Esophagus squamous epithelium (tissue), 4 donors: ENCODE data around the gene PML.

Experiments
- POLR2A ChIP-seq, 4 donors: fragments of 450-650 bp; IDR thresholded peaks; one replicate each; pipeline ENCODE4 v1.6.1; 2017; ENCODE audit warnings: antibody characterized with exemption in 4 of 4, mild to moderate bottlenecking in 4 of 4, moderate library complexity in 3 of 4
- TF ChIP-seq, protein P1 (sequence below), 6 experiments: fragments of 450-650 bp in 4 of 6; fragments of 200-600 bp in 2 of 6; sonication (generic) in 2 of 6; IDR thresholded peaks; one replicate each; pipeline ENCODE4 v1.5.1; 2016 to 2019; ENCODE audit warnings: antibody characterized with exemption in 6 of 6, mild to moderate bottlenecking in 4 of 6, moderate library complexity in 4 of 6

DNA sequence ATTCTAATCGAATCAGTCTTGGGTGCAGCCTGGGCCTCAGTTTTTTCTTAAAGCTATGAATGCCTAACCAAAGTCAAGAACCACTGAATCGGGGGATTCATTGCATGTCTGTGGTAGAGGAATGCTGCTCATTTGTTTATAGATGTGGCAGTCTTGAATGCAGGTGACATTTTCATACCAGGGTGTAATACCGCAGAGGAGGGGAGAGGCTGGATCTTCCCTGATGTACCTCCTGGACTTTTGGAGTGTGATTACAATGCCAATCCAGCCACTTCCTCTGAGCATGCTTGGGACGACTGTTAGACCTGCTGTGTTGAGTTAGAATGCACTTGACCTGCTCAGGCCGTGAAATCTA is 45.1 kb downstream of the PML start:
- TF ChIP-seq, protein P1, sequence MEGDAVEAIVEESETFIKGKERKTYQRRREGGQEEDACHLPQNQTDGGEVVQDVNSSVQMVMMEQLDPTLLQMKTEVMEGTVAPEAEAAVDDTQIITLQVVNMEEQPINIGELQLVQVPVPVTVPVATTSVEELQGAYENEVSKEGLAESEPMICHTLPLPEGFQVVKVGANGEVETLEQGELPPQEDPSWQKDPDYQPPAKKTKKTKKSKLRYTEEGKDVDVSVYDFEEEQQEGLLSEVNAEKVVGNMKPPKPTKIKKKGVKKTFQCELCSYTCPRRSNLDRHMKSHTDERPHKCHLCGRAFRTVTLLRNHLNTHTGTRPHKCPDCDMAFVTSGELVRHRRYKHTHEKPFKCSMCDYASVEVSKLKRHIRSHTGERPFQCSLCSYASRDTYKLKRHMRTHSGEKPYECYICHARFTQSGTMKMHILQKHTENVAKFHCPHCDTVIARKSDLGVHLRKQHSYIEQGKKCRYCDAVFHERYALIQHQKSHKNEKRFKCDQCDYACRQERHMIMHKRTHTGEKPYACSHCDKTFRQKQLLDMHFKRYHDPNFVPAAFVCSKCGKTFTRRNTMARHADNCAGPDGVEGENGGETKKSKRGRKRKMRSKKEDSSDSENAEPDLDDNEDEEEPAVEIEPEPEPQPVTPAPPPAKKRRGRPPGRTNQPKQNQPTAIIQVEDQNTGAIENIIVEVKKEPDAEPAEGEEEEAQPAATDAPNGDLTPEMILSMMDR (IDR thresholded peaks at IDR 0.05): no peak
- no peak for TF ChIP-seq POLR2A (IDR thresholded peaks at IDR 0.05)
